Astrocyte of the cerebellum (primary cell): Measurements from ENCODE around the gene ROCK2.

Experiments used
- DNase-seq: peaks from one replicate; pipeline ENCODE4 v3.0.0-alpha.2; 2011; ENCODE audit warnings: low read depth
- H3K4me3 ChIP-seq: 2 replicates; pipeline ENCODE4 v1.5.1; 2011; ENCODE audit warnings: mild to moderate bottlenecking, low read depth, low read length, moderate library complexity
- in situ Hi-C: cut with HindIII; loops from 2 replicates; pipeline ENCODE4 v1.10.0; 2017; ENCODE audit warnings: low sequenced_read_pairs
- TF ChIP-seq, protein P1 (sequence below): IDR thresholded peaks from 2 replicates; pipeline ENCODE4 v1.5.1; 2012; ENCODE audit warnings: low read length, low read depth, moderate library complexity, mild to moderate bottlenecking; ENCODE audit errors: missing control alignments

Gene ROCK2

DNA sequence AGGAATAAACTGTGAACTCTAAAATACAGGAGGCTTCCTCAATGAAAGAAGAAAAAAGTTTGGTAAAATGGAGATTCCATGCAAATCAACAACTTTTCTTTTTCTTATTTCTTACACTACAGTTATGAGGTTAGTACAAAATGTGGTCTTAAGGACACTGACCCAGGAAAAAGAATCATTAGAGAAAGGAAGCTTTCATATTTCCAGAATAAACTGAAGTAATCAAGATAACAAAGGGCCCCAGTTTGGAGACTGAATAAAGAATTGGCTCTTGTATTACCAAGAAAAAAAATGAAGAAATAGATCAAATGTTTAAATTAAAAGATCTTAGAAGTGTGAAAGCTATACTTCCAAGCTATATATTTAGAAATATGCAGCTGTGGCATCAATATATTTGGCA is 116.8 kb downstream of the ROCK2 start:
- TF ChIP-seq, protein P1, sequence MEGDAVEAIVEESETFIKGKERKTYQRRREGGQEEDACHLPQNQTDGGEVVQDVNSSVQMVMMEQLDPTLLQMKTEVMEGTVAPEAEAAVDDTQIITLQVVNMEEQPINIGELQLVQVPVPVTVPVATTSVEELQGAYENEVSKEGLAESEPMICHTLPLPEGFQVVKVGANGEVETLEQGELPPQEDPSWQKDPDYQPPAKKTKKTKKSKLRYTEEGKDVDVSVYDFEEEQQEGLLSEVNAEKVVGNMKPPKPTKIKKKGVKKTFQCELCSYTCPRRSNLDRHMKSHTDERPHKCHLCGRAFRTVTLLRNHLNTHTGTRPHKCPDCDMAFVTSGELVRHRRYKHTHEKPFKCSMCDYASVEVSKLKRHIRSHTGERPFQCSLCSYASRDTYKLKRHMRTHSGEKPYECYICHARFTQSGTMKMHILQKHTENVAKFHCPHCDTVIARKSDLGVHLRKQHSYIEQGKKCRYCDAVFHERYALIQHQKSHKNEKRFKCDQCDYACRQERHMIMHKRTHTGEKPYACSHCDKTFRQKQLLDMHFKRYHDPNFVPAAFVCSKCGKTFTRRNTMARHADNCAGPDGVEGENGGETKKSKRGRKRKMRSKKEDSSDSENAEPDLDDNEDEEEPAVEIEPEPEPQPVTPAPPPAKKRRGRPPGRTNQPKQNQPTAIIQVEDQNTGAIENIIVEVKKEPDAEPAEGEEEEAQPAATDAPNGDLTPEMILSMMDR: no peak
- no peak overlapping the region for H3K4me3 ChIP-seq
- no peak for DNase-seq
- in situ Hi-C loops: no loop called here

DNA sequence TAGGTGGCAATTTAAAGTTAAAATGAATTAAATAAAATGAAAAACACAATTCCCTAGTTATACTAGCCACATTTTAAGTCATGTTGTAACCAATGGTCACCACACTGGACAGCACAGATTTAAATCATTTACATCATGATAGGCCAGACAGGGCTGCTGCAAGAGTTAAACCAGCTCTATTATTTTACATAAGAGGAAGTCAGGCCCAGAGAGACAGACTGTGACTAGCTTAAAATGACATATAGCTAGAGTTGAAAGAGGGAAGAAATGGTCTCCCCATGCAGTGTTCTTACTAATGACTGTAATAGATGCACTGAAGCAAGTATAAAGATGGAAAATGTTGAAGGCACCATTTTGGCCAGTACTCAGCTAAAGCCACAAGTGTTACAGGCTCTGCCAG is 119.5 kb downstream of the ROCK2 start:
- no peak overlapping the region for H3K4me3 ChIP-seq
- DNase-seq: no peak
- TF ChIP-seq, protein P1: no peak
- in situ Hi-C loops: no loop called here

DNA sequence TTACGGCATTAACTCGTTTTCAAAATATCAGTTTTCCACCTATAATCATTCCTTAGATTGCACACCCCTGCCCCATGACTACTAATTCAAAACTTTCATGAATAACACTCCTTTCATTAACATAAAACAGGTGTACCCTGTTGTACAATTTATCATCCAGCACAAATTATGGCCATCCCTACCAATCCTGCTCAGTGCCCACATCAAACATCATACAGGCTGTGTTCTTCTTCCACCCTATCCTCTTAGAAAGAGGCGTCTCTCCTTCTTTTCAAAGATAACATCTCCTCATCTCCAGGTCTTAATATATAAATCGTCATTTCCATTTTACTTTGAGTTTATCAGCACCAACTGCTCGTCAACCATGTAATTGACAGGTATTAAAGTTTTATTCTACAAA is 121.6 kb downstream of the ROCK2 start:
- no peak overlapping the region for H3K4me3 ChIP-seq
- DNase-seq: no peak
- in situ Hi-C loops: no loop called here
- TF ChIP-seq, protein P1: no peak

DNA sequence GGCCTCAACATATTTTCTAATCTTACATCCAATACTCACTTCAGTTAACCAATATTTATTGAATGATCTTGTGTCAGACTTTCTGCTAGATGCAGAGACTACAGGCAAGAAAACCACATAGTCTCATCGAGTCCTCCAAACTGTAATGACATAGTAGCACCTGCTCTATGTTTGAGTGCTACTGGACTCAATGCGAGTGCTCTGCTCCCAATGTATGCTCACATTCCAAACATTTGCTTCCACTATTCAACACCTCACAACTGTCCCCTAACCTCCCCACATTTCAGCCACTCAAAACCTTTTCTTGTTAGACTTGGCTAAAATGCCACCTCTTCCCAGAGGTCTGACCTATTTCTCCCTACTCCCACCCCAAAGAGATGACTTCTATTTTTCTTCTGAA is 124.0 kb downstream of the ROCK2 start:
- TF ChIP-seq, protein P1: no peak
- in situ Hi-C loops: no loop called here
- no peak for DNase-seq
- H3K4me3 ChIP-seq: no peak overlapping the region

DNA sequence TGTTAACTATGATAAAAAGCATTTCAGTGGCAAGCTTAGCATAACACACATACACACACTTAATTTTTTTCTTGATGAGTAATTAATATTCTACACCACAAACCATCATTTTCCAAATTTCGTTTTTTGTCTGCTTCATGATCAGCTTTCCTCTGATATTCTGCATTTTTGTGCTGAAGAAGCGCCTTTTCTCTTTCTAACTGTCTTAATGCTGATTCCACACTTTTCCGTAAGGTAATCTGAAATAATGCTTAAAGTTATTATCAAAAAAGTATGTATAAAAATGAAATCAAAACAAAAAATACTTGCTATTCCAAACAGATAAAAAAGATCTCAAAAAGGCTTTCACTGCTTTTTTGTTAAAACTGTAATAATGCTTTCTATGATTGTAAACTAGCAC is 129.0 kb downstream of the ROCK2 start:
- in situ Hi-C loops: no loop called here
- no peak for DNase-seq
- no peak overlapping the region for H3K4me3 ChIP-seq
- TF ChIP-seq, protein P1: no peak

DNA sequence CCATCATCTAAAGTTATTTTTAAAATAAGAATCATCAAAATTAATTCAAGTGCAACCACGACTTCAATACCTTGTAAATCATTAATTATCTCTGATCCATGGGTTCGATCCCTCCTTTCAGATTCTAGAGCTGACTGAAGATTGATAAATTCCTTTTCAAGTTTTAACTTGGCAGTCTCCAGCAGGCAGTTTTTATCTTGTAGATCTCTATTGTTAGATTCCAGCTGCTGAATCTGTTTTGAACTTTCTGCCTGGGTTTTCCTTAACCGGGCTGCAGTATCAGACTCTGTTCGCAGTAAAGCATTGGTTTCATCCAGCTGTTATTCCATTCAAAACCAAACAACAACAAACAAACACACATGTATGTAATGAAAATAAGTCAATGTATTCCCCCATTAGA is 129.7 kb downstream of the ROCK2 start:
- no peak overlapping the region for H3K4me3 ChIP-seq
- TF ChIP-seq, protein P1: no peak
- DNase-seq: no peak
- in situ Hi-C loops: no loop called here

DNA sequence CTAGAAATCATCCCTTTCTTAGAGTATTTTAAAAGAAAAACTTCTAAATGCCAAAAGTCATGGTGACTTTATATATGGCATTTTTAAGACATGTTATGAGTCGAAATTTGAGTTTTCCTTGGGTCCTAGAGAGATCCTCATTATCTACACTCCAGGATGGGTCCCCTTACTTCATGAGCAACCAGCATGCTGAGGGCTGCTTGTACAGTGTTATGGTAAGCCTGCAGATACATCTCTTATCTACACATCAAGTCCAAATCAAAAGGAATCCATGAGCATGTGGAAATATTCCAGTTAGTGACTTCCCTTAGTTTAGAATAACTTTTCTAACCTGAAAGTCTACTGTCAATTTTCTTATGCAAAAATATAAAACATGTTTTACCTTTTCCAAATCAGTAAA is 130.5 kb downstream of the ROCK2 start:
- TF ChIP-seq, protein P1: no peak
- no peak overlapping the region for H3K4me3 ChIP-seq
- no peak for DNase-seq
- in situ Hi-C loops: no loop called here
